Measurements from ENCODE around the gene LCE7A. TPM values are rescaled to one million over a fixed set of nuclear protein-coding genes. Genes with fewer than 3 reads are reported as not detected.

LCE7A gene
- total RNA-seq, 1 donor from 2014 or later: not detected

DNA sequence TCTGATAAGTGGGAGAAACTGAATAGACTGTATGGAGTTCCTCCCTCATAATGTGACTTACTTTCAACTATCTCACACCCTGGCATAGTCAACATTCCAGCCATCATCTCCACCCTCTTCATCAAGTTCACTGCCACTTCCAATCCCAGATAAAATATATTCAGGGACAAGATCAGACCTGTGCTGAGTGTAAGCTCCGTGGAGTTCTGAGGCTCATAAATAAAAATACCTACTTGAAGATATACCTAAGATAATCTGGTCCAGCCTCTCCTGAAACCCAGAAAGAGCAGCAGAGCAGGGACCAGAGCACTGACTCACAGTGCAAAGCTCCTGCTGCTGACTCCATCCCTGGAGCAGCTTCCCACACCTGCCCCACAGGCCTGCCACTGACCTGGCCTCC, 1.7 kb upstream of the LCE7A start:
- Mint-ChIP-seq H3K27me3 (ENCODE audit: low read depth) (no peaks in the 10 kb centered on the region), H3K36me3 (ENCODE audit: low read depth) (no peaks in the 10 kb centered on the region), H3K4me1 (no peaks in the 10 kb centered on the region), H3K9me3 (peaks cover 28% of the 10 kb centered on the region), H3K27ac (ENCODE audit: unreplicated experiment) (no peak overlapping the region), H3K4me3 (no peak overlapping the region)
- DNase-seq (ENCODE audit: low read depth, low spot score): no peak
- TF ChIP-seq, protein P1, sequence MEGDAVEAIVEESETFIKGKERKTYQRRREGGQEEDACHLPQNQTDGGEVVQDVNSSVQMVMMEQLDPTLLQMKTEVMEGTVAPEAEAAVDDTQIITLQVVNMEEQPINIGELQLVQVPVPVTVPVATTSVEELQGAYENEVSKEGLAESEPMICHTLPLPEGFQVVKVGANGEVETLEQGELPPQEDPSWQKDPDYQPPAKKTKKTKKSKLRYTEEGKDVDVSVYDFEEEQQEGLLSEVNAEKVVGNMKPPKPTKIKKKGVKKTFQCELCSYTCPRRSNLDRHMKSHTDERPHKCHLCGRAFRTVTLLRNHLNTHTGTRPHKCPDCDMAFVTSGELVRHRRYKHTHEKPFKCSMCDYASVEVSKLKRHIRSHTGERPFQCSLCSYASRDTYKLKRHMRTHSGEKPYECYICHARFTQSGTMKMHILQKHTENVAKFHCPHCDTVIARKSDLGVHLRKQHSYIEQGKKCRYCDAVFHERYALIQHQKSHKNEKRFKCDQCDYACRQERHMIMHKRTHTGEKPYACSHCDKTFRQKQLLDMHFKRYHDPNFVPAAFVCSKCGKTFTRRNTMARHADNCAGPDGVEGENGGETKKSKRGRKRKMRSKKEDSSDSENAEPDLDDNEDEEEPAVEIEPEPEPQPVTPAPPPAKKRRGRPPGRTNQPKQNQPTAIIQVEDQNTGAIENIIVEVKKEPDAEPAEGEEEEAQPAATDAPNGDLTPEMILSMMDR (conservative IDR thresholded peaks at IDR 0.05): no peak

DNA sequence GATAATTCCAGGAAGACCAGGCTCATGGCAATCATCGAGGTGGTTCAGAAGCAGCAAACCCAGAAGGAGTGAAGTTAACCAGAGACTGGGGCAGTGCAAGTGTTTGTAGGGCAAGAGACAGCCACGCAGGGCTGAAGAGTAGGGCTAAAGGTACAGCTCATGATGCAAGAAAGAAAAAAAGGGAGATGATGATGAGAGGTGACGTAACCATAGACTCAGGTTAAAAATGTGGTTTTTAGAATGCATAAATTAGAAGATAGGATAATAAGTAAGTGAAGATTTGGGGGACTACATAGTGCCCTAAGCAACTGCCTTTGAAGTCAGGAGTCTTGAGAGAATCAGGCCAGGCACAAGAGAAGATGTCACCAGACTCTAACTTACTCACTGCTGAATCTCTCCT, 333 bp downstream of the LCE7A start:
- no peak for DNase-seq (ENCODE audit: low read depth, low spot score)
- H3K4me1 Mint-ChIP-seq: no peaks in the 10 kb centered on the region
- H3K36me3 Mint-ChIP-seq (ENCODE audit: low read depth): no peaks in the 10 kb centered on the region
- H3K4me3 Mint-ChIP-seq: no peak overlapping the region
- TF ChIP-seq, protein P1 (conservative IDR thresholded peaks at IDR 0.05): no peak
- H3K27ac Mint-ChIP-seq (ENCODE audit: unreplicated experiment): no peak overlapping the region
- no peaks in the 10 kb centered on the region for H3K27me3 Mint-ChIP-seq (ENCODE audit: low read depth)
- peaks cover 18% of the 10 kb centered on the region for H3K9me3 Mint-ChIP-seq

DNA sequence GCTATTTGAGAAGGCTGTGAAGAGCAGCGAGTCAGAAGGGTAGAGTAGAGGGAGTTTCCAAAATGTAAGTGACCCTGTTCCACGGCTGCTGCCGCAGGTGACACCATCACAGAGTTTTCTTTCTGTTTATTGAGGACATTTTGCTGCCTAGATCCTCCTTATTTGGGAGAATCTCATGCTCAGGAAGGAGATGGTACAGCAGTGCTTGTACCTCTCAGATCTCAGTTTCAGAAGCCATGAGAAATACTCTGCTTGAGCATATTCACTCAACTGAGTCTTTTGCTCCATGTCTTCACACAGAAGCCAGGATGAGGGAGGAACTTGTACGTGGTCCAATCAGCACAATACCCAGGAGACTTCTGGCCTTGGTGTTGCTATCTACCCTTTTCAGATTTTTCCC, 1.6 kb downstream of the LCE7A start:
- no peak for DNase-seq (ENCODE audit: low read depth, low spot score)
- no peak overlapping the region for H3K27ac Mint-ChIP-seq (ENCODE audit: unreplicated experiment)
- TF ChIP-seq, protein P1 (conservative IDR thresholded peaks at IDR 0.05): no peak
- H3K27me3 Mint-ChIP-seq (ENCODE audit: low read depth): no peaks in the 10 kb centered on the region
- H3K36me3 Mint-ChIP-seq (ENCODE audit: low read depth): no peaks in the 10 kb centered on the region
- H3K4me3 Mint-ChIP-seq: no peak overlapping the region
- H3K9me3 Mint-ChIP-seq: peaks cover 15% of the 10 kb centered on the region
- no peaks in the 10 kb centered on the region for H3K4me1 Mint-ChIP-seq

DNA sequence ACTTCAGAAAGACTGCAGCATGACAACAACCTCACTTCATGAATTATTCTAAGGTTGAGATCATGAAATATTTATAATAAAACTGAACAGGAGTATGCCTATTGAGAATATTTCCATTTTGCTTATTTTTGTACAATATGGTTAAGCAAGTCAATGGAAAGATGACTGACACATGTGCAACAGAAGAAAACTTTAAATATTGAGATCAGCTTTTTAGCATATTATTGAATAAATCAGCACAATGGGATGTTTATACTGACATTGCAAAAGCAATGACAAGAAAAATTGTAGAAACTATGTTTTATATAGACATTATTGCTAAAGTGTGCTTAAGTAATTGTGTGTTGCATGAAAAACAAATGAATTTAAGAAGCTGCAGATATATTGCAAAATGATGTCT, 4.6 kb downstream of the LCE7A start:
- H3K4me3 Mint-ChIP-seq: no peak overlapping the region
- peaks cover 10% of the 10 kb centered on the region for H3K9me3 Mint-ChIP-seq
- DNase-seq (ENCODE audit: low read depth, low spot score): no peak
- H3K27me3 Mint-ChIP-seq (ENCODE audit: low read depth): no peaks in the 10 kb centered on the region
- H3K36me3 Mint-ChIP-seq (ENCODE audit: low read depth): no peaks in the 10 kb centered on the region
- no peaks in the 10 kb centered on the region for H3K4me1 Mint-ChIP-seq
- no peak overlapping the region for H3K27ac Mint-ChIP-seq (ENCODE audit: unreplicated experiment)
- TF ChIP-seq, protein P1 (conservative IDR thresholded peaks at IDR 0.05): no peak

DNA sequence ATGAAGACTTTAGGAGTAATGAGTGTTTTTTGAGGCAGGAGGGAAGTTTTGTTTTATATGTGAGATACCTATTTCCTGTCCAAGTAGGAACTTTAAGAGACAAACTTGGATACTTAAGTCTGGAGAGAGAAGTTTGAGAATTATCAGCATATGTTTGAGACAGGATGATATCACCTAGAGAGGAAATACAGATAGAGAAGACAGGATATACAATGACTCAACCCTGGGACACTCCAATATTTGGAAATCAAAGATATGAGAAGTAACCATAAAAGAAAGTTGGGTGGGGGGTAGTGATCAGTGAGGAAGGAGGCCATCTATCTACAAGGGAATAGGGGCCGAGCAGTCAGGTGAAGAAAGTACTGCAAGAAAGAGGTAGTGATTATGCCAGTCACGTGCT, 6.5 kb downstream of the LCE7A start:
- no peaks in the 10 kb centered on the region for H3K36me3 Mint-ChIP-seq (ENCODE audit: low read depth)
- no peaks in the 10 kb centered on the region for H3K9me3 Mint-ChIP-seq
- no peak overlapping the region for H3K27ac Mint-ChIP-seq (ENCODE audit: unreplicated experiment)
- no peaks in the 10 kb centered on the region for H3K4me1 Mint-ChIP-seq
- TF ChIP-seq, protein P1 (conservative IDR thresholded peaks at IDR 0.05): no peak
- no peaks in the 10 kb centered on the region for H3K27me3 Mint-ChIP-seq (ENCODE audit: low read depth)
- no peak overlapping the region for H3K4me3 Mint-ChIP-seq
- no peak for DNase-seq (ENCODE audit: low read depth, low spot score)

Measured in neural crest cell (in vitro differentiated cells).